Measurements from ENCODE around the gene CREB3L2.

DNA sequence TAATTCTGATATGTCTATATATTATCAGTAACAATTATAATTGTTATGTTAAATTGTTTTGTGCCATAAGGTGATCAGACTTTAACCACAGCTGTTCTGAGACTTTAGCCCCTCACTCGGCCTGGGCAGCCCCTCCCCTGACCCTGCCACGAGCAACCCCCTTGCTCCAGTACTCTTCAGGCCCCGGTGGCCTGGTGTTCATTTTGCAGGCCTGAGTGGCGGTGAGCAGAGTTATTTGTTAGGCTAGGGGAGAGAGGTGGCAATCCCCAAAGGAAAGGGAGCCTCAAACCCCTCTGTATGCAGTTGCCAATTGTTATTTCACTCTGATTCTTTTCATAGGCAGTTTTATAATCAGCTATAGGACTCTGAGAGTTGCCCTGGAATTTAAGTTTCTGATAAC lies 22.9 kb upstream of the CREB3L2 start:
- TF ChIP-seq, protein P1, sequence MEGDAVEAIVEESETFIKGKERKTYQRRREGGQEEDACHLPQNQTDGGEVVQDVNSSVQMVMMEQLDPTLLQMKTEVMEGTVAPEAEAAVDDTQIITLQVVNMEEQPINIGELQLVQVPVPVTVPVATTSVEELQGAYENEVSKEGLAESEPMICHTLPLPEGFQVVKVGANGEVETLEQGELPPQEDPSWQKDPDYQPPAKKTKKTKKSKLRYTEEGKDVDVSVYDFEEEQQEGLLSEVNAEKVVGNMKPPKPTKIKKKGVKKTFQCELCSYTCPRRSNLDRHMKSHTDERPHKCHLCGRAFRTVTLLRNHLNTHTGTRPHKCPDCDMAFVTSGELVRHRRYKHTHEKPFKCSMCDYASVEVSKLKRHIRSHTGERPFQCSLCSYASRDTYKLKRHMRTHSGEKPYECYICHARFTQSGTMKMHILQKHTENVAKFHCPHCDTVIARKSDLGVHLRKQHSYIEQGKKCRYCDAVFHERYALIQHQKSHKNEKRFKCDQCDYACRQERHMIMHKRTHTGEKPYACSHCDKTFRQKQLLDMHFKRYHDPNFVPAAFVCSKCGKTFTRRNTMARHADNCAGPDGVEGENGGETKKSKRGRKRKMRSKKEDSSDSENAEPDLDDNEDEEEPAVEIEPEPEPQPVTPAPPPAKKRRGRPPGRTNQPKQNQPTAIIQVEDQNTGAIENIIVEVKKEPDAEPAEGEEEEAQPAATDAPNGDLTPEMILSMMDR (IDR thresholded peaks at IDR 0.05; ENCODE audit: insufficient read depth, low read length): no peak
- TF ChIP-seq POLR2AphosphoS5 (IDR thresholded peaks at IDR 0.05; ENCODE audit: low read depth) (no peak), GABPA (IDR thresholded peaks at IDR 0.05; ENCODE audit: low read depth) (no peak), SPI1 (IDR thresholded peaks at IDR 0.05; ENCODE audit: borderline replicate concordance, low read depth) (no peak)
- TF ChIP-seq, protein P2, sequence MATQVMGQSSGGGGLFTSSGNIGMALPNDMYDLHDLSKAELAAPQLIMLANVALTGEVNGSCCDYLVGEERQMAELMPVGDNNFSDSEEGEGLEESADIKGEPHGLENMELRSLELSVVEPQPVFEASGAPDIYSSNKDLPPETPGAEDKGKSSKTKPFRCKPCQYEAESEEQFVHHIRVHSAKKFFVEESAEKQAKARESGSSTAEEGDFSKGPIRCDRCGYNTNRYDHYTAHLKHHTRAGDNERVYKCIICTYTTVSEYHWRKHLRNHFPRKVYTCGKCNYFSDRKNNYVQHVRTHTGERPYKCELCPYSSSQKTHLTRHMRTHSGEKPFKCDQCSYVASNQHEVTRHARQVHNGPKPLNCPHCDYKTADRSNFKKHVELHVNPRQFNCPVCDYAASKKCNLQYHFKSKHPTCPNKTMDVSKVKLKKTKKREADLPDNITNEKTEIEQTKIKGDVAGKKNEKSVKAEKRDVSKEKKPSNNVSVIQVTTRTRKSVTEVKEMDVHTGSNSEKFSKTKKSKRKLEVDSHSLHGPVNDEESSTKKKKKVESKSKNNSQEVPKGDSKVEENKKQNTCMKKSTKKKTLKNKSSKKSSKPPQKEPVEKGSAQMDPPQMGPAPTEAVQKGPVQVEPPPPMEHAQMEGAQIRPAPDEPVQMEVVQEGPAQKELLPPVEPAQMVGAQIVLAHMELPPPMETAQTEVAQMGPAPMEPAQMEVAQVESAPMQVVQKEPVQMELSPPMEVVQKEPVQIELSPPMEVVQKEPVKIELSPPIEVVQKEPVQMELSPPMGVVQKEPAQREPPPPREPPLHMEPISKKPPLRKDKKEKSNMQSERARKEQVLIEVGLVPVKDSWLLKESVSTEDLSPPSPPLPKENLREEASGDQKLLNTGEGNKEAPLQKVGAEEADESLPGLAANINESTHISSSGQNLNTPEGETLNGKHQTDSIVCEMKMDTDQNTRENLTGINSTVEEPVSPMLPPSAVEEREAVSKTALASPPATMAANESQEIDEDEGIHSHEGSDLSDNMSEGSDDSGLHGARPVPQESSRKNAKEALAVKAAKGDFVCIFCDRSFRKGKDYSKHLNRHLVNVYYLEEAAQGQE (IDR thresholded peaks at IDR 0.05; ENCODE audit: insufficient replicate concordance, low read depth): no peak

Data from HL-60 (cell line).